ENCODE data around the gene GLUD2.
"Not testable (repeated sequence)": the region's sequence is repeated elsewhere in the genome, so short reads cannot be mapped to it uniquely, and the experiment has no call there.

The GLUD2 gene

GRCh38 chrX:121047441-121048419 is at the start of gene GLUD2:
GLUD2 (plus strand) TSS chrX:121047610; CDS start chrX:121047685, 75 bp downstream.
- not testable (repeated sequence) for H3K9me3 Mint-ChIP-seq (ENCODE audit: low read depth); H3K27ac Mint-ChIP-seq; H3K4me1 Mint-ChIP-seq (ENCODE audit: low read depth); H3K36me3 Mint-ChIP-seq; H3K27me3 Mint-ChIP-seq
- peak within 1 kb of the TSS; percentile 12 for H3K4me3 Mint-ChIP-seq

- H3K27me3 Mint-ChIP-seq = no peaks in the 10 kb centered on the region
- no peaks in the 10 kb centered on the region for H3K36me3 Mint-ChIP-seq
- no peaks in the 10 kb centered on the region for H3K9me3 Mint-ChIP-seq (ENCODE audit: low read depth)
- no peaks in the 10 kb centered on the region for H3K4me1 Mint-ChIP-seq (ENCODE audit: low read depth)
- H3K27ac Mint-ChIP-seq = no peak overlapping the region
- no peak overlapping the region for H3K4me3 Mint-ChIP-seq
These were observed 48.0 kb upstream of the GLUD2 start for GRCh38 chrX:120999413-120999812.

DNA sequence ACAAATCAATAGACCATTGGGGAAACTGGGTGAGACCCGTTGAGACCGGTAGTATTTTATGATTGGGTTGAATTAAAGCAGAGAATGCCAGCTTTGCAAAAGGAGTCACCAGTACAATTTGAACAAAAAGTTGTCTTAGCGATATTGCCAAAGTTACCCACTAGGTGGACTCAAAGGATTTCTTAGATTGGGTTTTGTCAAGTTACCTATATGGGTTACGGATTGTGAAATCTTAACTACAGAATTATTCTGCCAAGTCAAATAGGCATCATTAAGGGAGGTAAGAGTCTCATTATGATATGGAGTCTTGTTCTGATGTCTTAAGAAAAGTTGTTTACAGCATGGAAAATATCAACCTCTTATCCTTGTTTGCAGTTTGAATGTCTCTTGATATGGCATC is 46.8 kb upstream of the GLUD2 start:
- Mint-ChIP-seq H3K4me3 (no peak overlapping the region), H3K4me1 (ENCODE audit: low read depth) (no peaks in the 10 kb centered on the region), H3K27ac (no peak overlapping the region), H3K9me3 (ENCODE audit: low read depth) (no peaks in the 10 kb centered on the region), H3K27me3 (no peaks in the 10 kb centered on the region), H3K36me3 (no peaks in the 10 kb centered on the region)

GRCh38 chrX:121008920-121009319 is 38.5 kb upstream of the GLUD2 start:
- H3K4me1 Mint-ChIP-seq (ENCODE audit: low read depth) = no peaks in the 10 kb centered on the region
- no peak overlapping the region for H3K4me3 Mint-ChIP-seq
- H3K27ac Mint-ChIP-seq = no peak overlapping the region
- no peaks in the 10 kb centered on the region for H3K36me3 Mint-ChIP-seq
- H3K9me3 Mint-ChIP-seq (ENCODE audit: low read depth) = no peaks in the 10 kb centered on the region
- peaks cover 1% of the 10 kb centered on the region for H3K27me3 Mint-ChIP-seq

DNA sequence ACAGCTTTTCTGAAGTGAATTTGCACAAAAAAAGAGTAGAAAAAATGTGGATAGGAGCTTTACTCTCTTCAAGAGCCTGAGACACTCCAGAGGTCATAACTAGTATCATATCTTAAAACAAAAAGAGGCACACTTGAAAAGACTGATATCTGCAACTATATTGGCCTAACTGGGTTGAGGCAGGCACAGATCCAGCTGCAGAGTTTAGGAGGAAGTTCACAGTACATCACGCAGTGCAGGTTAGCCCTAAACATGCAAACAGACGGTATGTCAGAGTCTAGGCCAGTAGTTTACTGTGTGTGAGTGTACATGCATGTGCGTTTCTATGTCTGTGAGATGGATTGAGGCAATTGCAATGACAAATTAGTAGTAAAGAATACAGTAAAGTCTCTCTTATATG is 37.6 kb upstream of the GLUD2 start:
- no peak overlapping the region for H3K4me3 Mint-ChIP-seq
- no peak overlapping the region for H3K27ac Mint-ChIP-seq
- no peaks in the 10 kb centered on the region for H3K4me1 Mint-ChIP-seq (ENCODE audit: low read depth)
- H3K27me3 Mint-ChIP-seq = peaks cover 1% of the 10 kb centered on the region
- H3K9me3 Mint-ChIP-seq (ENCODE audit: low read depth) = no peaks in the 10 kb centered on the region
- H3K36me3 Mint-ChIP-seq = no peaks in the 10 kb centered on the region

GRCh38 chrX:121010218-121010617 is 37.2 kb upstream of the GLUD2 start:
- Mint-ChIP-seq H3K27me3 (peaks cover 1% of the 10 kb centered on the region), H3K4me1 (ENCODE audit: low read depth) (no peaks in the 10 kb centered on the region), H3K36me3 (no peaks in the 10 kb centered on the region), H3K9me3 (ENCODE audit: low read depth) (no peaks in the 10 kb centered on the region), H3K27ac (no peak overlapping the region), H3K4me3 (no peak overlapping the region)

- Mint-ChIP-seq H3K4me1 (ENCODE audit: low read depth) (no peaks in the 10 kb centered on the region), H3K27ac (no peak overlapping the region), H3K4me3 (no peak overlapping the region), H3K9me3 (ENCODE audit: low read depth) (no peaks in the 10 kb centered on the region), H3K36me3 (no peaks in the 10 kb centered on the region), H3K27me3 (peaks cover 1% of the 10 kb centered on the region)
These were observed 36.2 kb upstream of the GLUD2 start for GRCh38 chrX:121011254-121011653.

DNA sequence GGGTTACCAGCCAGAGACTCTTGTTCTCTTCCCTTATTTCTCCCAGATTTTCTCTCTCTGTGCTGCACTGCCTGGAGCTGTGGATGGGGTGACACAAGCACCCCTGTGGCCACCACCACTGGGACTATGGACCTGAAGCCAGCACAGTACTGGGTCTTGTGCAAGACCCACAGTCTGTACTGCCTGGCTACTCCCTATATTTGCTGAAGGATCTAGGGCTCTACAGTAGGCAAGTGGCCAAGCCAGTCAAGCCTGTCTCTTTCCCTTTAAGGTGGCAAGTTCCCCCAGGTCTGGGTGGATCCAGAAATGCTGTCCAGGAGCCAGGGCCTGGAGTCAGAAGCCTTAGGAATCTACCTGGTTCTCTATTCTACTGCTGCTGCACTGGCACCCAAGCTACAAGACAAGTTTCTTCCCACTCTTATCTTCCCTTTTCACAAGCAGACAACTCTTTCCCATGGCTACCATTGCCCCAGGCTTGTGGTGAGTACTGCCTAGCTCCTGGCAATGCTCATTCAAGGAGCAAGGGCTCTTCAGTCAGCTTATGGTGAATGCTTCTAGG is 33.4 kb upstream of the GLUD2 start:
- Mint-ChIP-seq H3K36me3 (no peaks in the 10 kb centered on the region), H3K27me3 (peaks cover 1% of the 10 kb centered on the region), H3K4me1 (ENCODE audit: low read depth) (no peaks in the 10 kb centered on the region), H3K9me3 (ENCODE audit: low read depth) (no peaks in the 10 kb centered on the region), H3K27ac (no peak overlapping the region), H3K4me3 (no peak overlapping the region)

GRCh38 chrX:121014826-121015225 is 32.6 kb upstream of the GLUD2 start:
- Mint-ChIP-seq H3K27ac (no peak overlapping the region), H3K36me3 (no peaks in the 10 kb centered on the region), H3K27me3 (peaks cover 1% of the 10 kb centered on the region), H3K4me1 (ENCODE audit: low read depth) (no peaks in the 10 kb centered on the region), H3K4me3 (no peak overlapping the region), H3K9me3 (ENCODE audit: low read depth) (no peaks in the 10 kb centered on the region)

GRCh38 chrX:121028419-121028818 is 19.0 kb upstream of the GLUD2 start:
- Mint-ChIP-seq H3K27me3 (no peaks in the 10 kb centered on the region), H3K4me1 (ENCODE audit: low read depth) (no peaks in the 10 kb centered on the region), H3K27ac (no peak overlapping the region), H3K36me3 (no peaks in the 10 kb centered on the region), H3K4me3 (no peak overlapping the region), H3K9me3 (ENCODE audit: low read depth) (no peaks in the 10 kb centered on the region)

GRCh38 chrX:121030083-121030482 is 17.3 kb upstream of the GLUD2 start:
- Mint-ChIP-seq H3K4me1 (ENCODE audit: low read depth) (no peaks in the 10 kb centered on the region), H3K4me3 (no peak overlapping the region), H3K36me3 (no peaks in the 10 kb centered on the region), H3K9me3 (ENCODE audit: low read depth) (no peaks in the 10 kb centered on the region), H3K27ac (no peak overlapping the region), H3K27me3 (no peaks in the 10 kb centered on the region)

- H3K27ac Mint-ChIP-seq = no peak overlapping the region
- H3K4me3 Mint-ChIP-seq = no peak overlapping the region
- H3K4me1 Mint-ChIP-seq (ENCODE audit: low read depth) = no peaks in the 10 kb centered on the region
- no peaks in the 10 kb centered on the region for H3K36me3 Mint-ChIP-seq
- H3K27me3 Mint-ChIP-seq = no peaks in the 10 kb centered on the region
- H3K9me3 Mint-ChIP-seq (ENCODE audit: low read depth) = no peaks in the 10 kb centered on the region
These were observed 14.9 kb upstream of the GLUD2 start for GRCh38 chrX:121032531-121032930.

DNA sequence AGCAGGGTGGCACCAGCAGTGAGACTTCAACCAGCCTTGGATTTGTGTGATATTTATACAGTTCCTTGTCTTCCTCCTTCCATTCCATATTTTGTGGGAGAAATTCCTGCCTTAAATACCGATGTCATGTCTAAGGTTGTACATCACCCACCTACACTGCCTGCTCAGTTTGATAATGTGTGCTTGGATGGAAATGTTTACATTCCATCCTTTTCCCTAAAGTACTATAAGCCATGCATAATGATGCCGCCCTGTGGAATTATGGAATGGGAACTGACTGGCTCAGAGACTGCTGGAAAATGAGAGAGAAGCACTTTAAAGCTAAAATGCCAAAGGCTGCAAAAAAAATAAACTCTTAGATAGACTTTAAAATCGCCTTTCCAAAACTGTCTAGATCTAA is 11.3 kb upstream of the GLUD2 start:
- H3K27me3 Mint-ChIP-seq = no peaks in the 10 kb centered on the region
- no peaks in the 10 kb centered on the region for H3K4me1 Mint-ChIP-seq (ENCODE audit: low read depth)
- no peak overlapping the region for H3K27ac Mint-ChIP-seq
- H3K9me3 Mint-ChIP-seq (ENCODE audit: low read depth) = no peaks in the 10 kb centered on the region
- no peaks in the 10 kb centered on the region for H3K36me3 Mint-ChIP-seq
- H3K4me3 Mint-ChIP-seq = no peak overlapping the region

GRCh38 chrX:121036951-121037350 is 10.5 kb upstream of the GLUD2 start:
- Mint-ChIP-seq H3K9me3 (ENCODE audit: low read depth) (no peaks in the 10 kb centered on the region), H3K4me1 (ENCODE audit: low read depth) (no peaks in the 10 kb centered on the region), H3K4me3 (no peak overlapping the region)

GRCh38 chrX:121050781-121051180 is 3.4 kb downstream of the GLUD2 start:
- H3K4me3 Mint-ChIP-seq = no peak overlapping the region
- H3K27me3 Mint-ChIP-seq = peaks cover 8% of the 10 kb centered on the region
- no peak overlapping the region for H3K27ac Mint-ChIP-seq
- no peaks in the 10 kb centered on the region for H3K36me3 Mint-ChIP-seq
- H3K4me1 Mint-ChIP-seq (ENCODE audit: low read depth) = no peaks in the 10 kb centered on the region
- no peaks in the 10 kb centered on the region for H3K9me3 Mint-ChIP-seq (ENCODE audit: low read depth)

More at GRCh38 chrX:121036951-121037350, 10.5 kb upstream of the GLUD2 start:
- Mint-ChIP-seq H3K36me3 (no peaks in the 10 kb centered on the region), H3K27me3 (no peaks in the 10 kb centered on the region), H3K27ac (no peak overlapping the region)
